Smooth muscle cell (in vitro differentiated cells): ENCODE results near the gene LSM14A. TPM values are rescaled to one million over a fixed set of nuclear protein-coding genes. Genes with fewer than 3 reads are reported as not detected.
"Not testable (repeated sequence)": the region's sequence is repeated elsewhere in the genome, so short reads cannot be mapped to it uniquely, and the experiment has no call there.

Experiments
- DNase-seq: peaks from one replicate; lab custom pipeline; 2025; ENCODE audit not compliant: unreplicated experiment; lab: John Stamatoyannopoulos, UW
- H2AFZ ChIP-seq: fragments of 200-600 bp; sonication (generic); 2 replicates; pipeline ENCODE4 v1.6.0; 2016; ENCODE audit warnings: antibody characterized with exemption, low read depth, mild to moderate bottlenecking
- H3F3A ChIP-seq: fragments of 200-600 bp; sonication (generic); 2 replicates; pipeline ENCODE4 v1.6.0; 2017; ENCODE audit warnings: antibody characterized with exemption, low read depth
- H3K27ac ChIP-seq: fragments of 200-600 bp; sonication (generic); 2 replicates; pipeline ENCODE4 v1.5.1; 2016; ENCODE audit warnings: low read depth, mild to moderate bottlenecking
- H3K27me3 ChIP-seq: fragments of 200-600 bp; sonication (generic); 2 replicates; pipeline ENCODE4 v1.6.1; 2016; ENCODE audit warnings: low read depth, mild to moderate bottlenecking
- H3K36me3 ChIP-seq: fragments of 200-600 bp; sonication (generic); 2 replicates; pipeline ENCODE4 v1.5.1; 2016; ENCODE audit warnings: low read depth
- H3K4me1 ChIP-seq: fragments of 200-600 bp; sonication (generic); 2 replicates; pipeline ENCODE4 v1.5.1; 2016; ENCODE audit warnings: low read depth
- H3K4me2 ChIP-seq: fragments of 200-600 bp; sonication (generic); 2 replicates; pipeline ENCODE4 v1.6.0; 2016; ENCODE audit warnings: mild to moderate bottlenecking
- H3K4me3 ChIP-seq: fragments of 200-600 bp; sonication (generic); 2 replicates; pipeline ENCODE4 v1.5.1; 2016; ENCODE audit warnings: mild to moderate bottlenecking
- H3K79me2 ChIP-seq: fragments of 200-600 bp; sonication (generic); 2 replicates; pipeline ENCODE4 v1.6.0; 2016; ENCODE audit warnings: low read depth, mild to moderate bottlenecking
- H3K9ac ChIP-seq: fragments of 200-600 bp; sonication (generic); 2 replicates; pipeline ENCODE4 v1.6.0; 2016; ENCODE audit warnings: low read depth
- H3K9me3 ChIP-seq: fragments of 200-600 bp; sonication (generic); replicated peaks from 2 replicates; pipeline ENCODE4 v1.5.1; 2016; ENCODE audit warnings: low read depth
- H4K20me1 ChIP-seq: fragments of 200-600 bp; sonication (generic); 2 replicates; pipeline ENCODE4 v1.6.0; 2016; ENCODE audit warnings: low read depth
- WGBS: methylation state at CpG from one replicate; pipeline ENCODE4 v1.1.7; 2016; ENCODE audit warnings: low lambda C conversion rate; 5-methylcytosine and 5-hydroxymethylcytosine counted together
- polyA plus RNA-seq: library from polyadenylated mRNA; unstranded; fragments of >200 nt; fragmentation: Nextera tagmentation; extraction: Ambion mirVana; gene quantifications from 2 replicates; pipeline ENCODE4 v1.2.1, GENCODE V29; 2016
- total RNA-seq: library from RNA; depleted of rRNA; stranded (reverse); fragments of >200 nt; gene quantifications from 2 replicates; pipeline ENCODE4 v1.2.3, GENCODE V29; 2014
- TF ChIP-seq, protein P1 (sequence below): fragments of 200-600 bp; sonication (generic); IDR thresholded peaks from 2 replicates; pipeline ENCODE4 v1.5.1; 2017; ENCODE audit warnings: borderline replicate concordance, mild to moderate bottlenecking, antibody characterized with exemption; ENCODE audit not compliant: insufficient read depth, poor library complexity, severe bottlenecking

Gene LSM14A
- total and polyA plus RNA-seq, 2 experiments from 2014 or later = 63.0 to 90.9 TPM

DNA sequence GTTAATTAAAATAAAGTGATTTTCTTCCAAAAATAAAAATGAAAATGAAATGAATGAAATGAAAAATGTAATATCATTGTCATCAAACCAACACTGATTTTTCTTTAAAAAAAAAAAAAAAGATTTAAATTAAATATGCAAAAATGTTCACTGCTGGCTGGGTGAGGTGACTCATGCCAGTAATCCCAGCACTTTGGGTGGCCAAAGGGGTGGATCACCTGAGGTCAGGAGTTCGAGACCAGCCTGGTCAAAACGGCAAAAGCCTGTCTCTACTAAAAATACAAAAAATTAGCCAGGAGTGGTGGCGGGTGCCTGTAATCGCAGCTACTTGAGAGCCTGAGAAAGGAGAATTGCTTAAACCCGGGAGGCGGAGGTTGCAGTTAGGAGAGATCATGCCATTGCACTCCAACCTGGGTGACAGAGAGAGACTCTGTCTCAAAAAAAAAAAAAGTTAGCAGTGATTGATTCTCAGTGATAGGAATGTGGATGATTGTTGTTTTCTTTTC, 44.6 kb upstream of the LSM14A start:
- Histone ChIP-seq H3K4me3 (no peak overlapping the region), H3K79me2 (no peaks in the 10 kb centered on the region), H3K4me2 (no peak overlapping the region), H3K4me1 (no peaks in the 10 kb centered on the region), H3K27ac (no peak overlapping the region), H3F3A (no peaks in the 10 kb centered on the region), H2AFZ (no peak overlapping the region), H3K36me3 (no peaks in the 10 kb centered on the region), H3K9me3 (no peaks in the 10 kb centered on the region), H4K20me1 (no peaks in the 10 kb centered on the region), H3K27me3 (no peaks in the 10 kb centered on the region), H3K9ac (no peak overlapping the region)
- DNase-seq = no peak
- TF ChIP-seq, protein P1, sequence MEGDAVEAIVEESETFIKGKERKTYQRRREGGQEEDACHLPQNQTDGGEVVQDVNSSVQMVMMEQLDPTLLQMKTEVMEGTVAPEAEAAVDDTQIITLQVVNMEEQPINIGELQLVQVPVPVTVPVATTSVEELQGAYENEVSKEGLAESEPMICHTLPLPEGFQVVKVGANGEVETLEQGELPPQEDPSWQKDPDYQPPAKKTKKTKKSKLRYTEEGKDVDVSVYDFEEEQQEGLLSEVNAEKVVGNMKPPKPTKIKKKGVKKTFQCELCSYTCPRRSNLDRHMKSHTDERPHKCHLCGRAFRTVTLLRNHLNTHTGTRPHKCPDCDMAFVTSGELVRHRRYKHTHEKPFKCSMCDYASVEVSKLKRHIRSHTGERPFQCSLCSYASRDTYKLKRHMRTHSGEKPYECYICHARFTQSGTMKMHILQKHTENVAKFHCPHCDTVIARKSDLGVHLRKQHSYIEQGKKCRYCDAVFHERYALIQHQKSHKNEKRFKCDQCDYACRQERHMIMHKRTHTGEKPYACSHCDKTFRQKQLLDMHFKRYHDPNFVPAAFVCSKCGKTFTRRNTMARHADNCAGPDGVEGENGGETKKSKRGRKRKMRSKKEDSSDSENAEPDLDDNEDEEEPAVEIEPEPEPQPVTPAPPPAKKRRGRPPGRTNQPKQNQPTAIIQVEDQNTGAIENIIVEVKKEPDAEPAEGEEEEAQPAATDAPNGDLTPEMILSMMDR = no peak
- WGBS = 94% methylated on average over 6 of the region's 6 CpGs

DNA sequence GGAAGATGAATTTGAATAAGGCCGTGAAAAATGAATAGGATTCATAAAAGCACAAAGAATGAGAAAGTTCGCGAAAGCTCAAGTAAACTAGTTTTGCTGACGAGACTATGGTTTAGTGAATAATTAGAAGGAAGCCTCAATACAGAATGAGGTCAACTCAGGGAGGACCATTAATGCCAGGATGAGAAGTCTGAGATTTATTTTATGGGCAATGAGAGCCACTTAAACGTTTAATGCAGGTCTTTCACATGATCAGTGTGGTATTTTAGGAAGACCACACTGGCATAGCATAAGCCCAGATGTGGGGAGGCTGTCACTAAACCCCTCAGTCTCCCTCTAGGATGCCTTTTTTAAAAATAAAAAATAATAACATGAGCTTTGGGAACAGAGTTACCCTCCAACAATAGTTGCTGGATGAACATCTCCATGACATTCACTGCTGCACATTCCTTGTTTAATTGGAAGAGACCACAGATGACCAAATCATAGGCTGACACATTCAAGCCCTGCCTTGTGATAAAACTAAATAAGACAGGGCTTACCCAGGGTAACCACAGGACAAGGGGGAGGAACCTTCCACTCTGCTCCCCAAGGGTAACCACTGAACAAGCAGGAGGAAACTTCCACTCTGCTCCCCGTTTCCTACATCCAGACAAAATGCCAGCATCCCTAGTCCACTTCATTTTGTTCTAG, 43.6 kb upstream of the LSM14A start:
- Histone ChIP-seq H3K9me3 (no peaks in the 10 kb centered on the region), H3K79me2 (no peaks in the 10 kb centered on the region), H3K4me3 (no peak overlapping the region), H3K4me2 (peak overlapping the region; percentile 4), H2AFZ (no peak overlapping the region), H3F3A (no peaks in the 10 kb centered on the region), H3K36me3 (no peaks in the 10 kb centered on the region), H4K20me1 (no peaks in the 10 kb centered on the region), H3K9ac (no peak overlapping the region), H3K4me1 (peaks cover 2% of the 10 kb centered on the region), H3K27me3 (no peaks in the 10 kb centered on the region), H3K27ac (no peak overlapping the region)
- WGBS = 64% methylated on average over 6 of the region's 6 CpGs
- TF ChIP-seq, protein P1 = no peak
- no peak for DNase-seq

DNA sequence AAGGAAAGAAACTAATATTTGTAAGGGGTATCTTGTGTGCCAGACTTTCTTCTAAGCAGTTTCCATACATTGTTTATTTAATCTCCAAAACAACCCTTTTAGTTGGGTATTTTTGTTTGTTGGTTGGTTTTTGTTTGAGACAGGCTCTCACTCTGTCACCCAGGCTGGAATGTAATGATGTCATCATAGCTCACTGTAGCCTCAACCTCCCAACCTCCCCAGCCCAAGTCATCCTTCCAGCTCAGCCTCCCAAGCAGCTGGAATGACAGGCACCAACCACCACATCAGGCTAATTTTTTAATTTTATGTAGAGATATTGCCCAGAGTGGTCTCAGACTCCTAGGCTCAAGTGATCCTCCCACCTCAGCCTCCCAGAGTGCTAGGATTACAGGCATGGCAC, 41.2 kb upstream of the LSM14A start:
- no peak for DNase-seq
- no peaks in the 10 kb centered on the region for H3K36me3 ChIP-seq
- no peak overlapping the region for H3K4me2 ChIP-seq
- TF ChIP-seq, protein P1 = no peak
- H3K27ac ChIP-seq = no peak overlapping the region
- no peaks in the 10 kb centered on the region for H3K79me2 ChIP-seq
- H3F3A ChIP-seq = peaks cover 7% of the 10 kb centered on the region
- H2AFZ ChIP-seq = no peak overlapping the region
- H4K20me1 ChIP-seq = no peaks in the 10 kb centered on the region
- H3K9me3 ChIP-seq = no peaks in the 10 kb centered on the region
- H3K4me1 ChIP-seq = peaks cover 5% of the 10 kb centered on the region
- no peak overlapping the region for H3K9ac ChIP-seq
- no peak overlapping the region for H3K4me3 ChIP-seq
- no peaks in the 10 kb centered on the region for H3K27me3 ChIP-seq

DNA sequence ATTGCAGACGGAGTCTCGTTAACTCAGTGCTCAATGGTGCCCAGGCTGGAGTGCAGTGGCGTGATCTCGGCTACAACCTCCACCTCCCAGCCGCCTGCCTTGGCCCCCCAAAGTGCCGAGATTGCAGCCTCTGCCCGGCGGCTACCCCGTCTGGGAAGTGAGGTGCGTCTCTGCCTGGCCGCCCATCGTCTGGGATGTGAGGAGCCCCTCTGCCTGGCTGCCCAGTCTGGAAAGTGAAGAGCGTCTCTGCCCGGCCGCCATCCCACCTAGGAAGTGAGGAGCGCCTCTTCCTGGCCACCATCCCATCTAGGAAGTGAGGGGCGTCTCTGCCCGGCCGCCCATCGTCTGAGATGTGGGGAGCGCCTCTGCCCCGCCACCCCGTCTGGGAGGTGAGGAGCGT, 40.2 kb upstream of the LSM14A start:
- H3F3A ChIP-seq, H3K79me2 ChIP-seq, H3K9me3 ChIP-seq, H3K27me3 ChIP-seq, H3K4me2 ChIP-seq, DNase-seq, H3K27ac ChIP-seq, H2AFZ ChIP-seq, H3K36me3 ChIP-seq, H4K20me1 ChIP-seq, H3K4me3 ChIP-seq, H3K4me1 ChIP-seq, H3K9ac ChIP-seq: not testable (repeated sequence)
- WGBS = over 99% methylated on average over 20 of the region's 24 CpGs

DNA sequence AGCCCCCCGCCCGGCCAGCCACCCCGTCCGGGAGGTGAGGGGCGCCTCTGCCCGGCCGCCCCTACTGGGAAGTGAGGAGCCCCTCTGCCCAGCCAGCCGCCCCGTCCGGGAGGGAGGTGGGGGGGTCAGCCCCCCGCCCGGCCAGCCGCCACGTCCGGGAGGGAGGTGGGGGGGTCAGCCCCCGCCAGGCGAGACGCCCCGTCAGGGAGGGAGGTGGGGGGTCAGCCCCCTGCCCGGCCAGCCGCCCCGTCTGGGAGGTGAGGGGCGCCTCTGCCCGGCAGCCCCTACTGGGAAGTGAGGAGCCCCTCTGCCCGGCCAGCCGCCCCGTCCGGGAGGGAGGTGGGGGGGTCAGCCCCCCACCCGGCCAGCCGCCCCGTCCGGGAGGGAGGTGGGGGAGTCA, 39.6 kb upstream of the LSM14A start:
- H3K9ac ChIP-seq, H2AFZ ChIP-seq: not testable (repeated sequence)

More for the DNA sequence above, 39.6 kb upstream of the LSM14A start:
- not testable (repeated sequence) for H4K20me1 ChIP-seq, H3K4me3 ChIP-seq, DNase-seq, H3K79me2 ChIP-seq, H3K36me3 ChIP-seq, H3K9me3 ChIP-seq, H3K4me1 ChIP-seq, H3K27ac ChIP-seq, H3F3A ChIP-seq, H3K4me2 ChIP-seq, H3K27me3 ChIP-seq
- WGBS = no CpG with 5 or more reads among the region's 32 CpGs
